IMR-90 (cell line): Measurements from ENCODE around the gene GPI. TPM values are rescaled to one million over a fixed set of nuclear protein-coding genes. Genes with fewer than 3 reads are reported as not detected.

Experiments used
- ATAC-seq: fragments of 200-7000 bp; cut with Tn5 transposase; 2 replicates; pipeline ENCODE4 v1.9.1; 2020; ENCODE audit warnings: low read depth, mild to moderate bottlenecking, moderate library complexity
- Bru-seq: library from RNA; stranded (reverse); fragments of 400-500 nt; gene quantifications from one replicate; lab custom pipeline; 2021; lab: Mats Ljungman, UMichigan
- BruChase-seq, 2 experiments: library from RNA; stranded (reverse); fragments of 400-500 nt; gene quantifications; one replicate each; lab custom pipeline; 2021; lab: Mats Ljungman, UMichigan
- BruUV-seq: library from RNA; stranded (reverse); fragments of 400-500 nt; replicated peaks from 2 replicates; lab custom pipeline; 2021; lab: Mats Ljungman, UMichigan
- CTCF ChIA-PET: fragments of 300-600 bp; formaldehyde crosslinking; extraction: SDS; loops from one replicate; lab custom pipeline; 2021; ENCODE audit warnings: antibody characterized with exemption; lab: Yijun Ruan, JAX
- POLR2A ChIA-PET: fragments of 300-600 bp; sonication (Branson Sonifier 250); formaldehyde crosslinking; loops from one replicate; lab custom pipeline; 2022; ENCODE audit warnings: antibody characterized with exemption; ENCODE audit not compliant: unreplicated experiment; lab: Charles Lee
- DNase-seq: peaks from one replicate; pipeline ENCODE4 v3.0.0; 2013
- H2AFZ ChIP-seq: replicated peaks from 2 replicates; pipeline ENCODE3; 2013; ENCODE audit warnings: low read length, mild to moderate bottlenecking; ENCODE audit not compliant: poor library complexity
- H2AK5ac ChIP-seq: 2 replicates; pipeline ENCODE4 v1.6.1; 2013; ENCODE audit warnings: low read depth, low read length, inconsistent platforms
- H2AK9ac ChIP-seq: replicated peaks from 2 replicates; pipeline ENCODE3; 2013; ENCODE audit warnings: mild to moderate bottlenecking, low read depth, low read length, moderate library complexity; ENCODE audit not compliant: poor library complexity
- H2BK120ac ChIP-seq: 2 replicates; pipeline ENCODE4 v1.6.1; 2013; ENCODE audit warnings: low read depth, low read length, inconsistent platforms
- H2BK15ac ChIP-seq: 3 replicates; pipeline ENCODE4 v1.6.1; 2013; ENCODE audit warnings: low read depth, low read length, inconsistent platforms
- H2BK20ac ChIP-seq: 2 replicates; pipeline ENCODE4 v1.6.1; 2013; ENCODE audit warnings: low read depth, mild to moderate bottlenecking, inconsistent platforms, low read length, moderate library complexity
- H2BK5ac ChIP-seq: 2 replicates; pipeline ENCODE4 v1.6.1; 2013; ENCODE audit warnings: mild to moderate bottlenecking, low read depth, low read length, inconsistent platforms; ENCODE audit not compliant: poor library complexity, severe bottlenecking
- H3K14ac ChIP-seq: replicated peaks from 2 replicates; pipeline ENCODE4 v1.6.1; 2013; ENCODE audit warnings: low read depth, low read length, inconsistent platforms
- H3K18ac ChIP-seq: 2 replicates; pipeline ENCODE4 v1.6.1; 2013; ENCODE audit warnings: low read depth, low read length, control low read depth
- H3K23ac ChIP-seq: 2 replicates; pipeline ENCODE4 v1.6.1; 2013; ENCODE audit warnings: low read depth, low read length, inconsistent platforms
- H3K27ac ChIP-seq: 2 replicates; pipeline ENCODE4 v1.5.1; 2013; ENCODE audit warnings: mild to moderate bottlenecking, control low read depth, low read length; ENCODE audit not compliant: insufficient read depth
- H3K27me3 ChIP-seq: 2 replicates; pipeline ENCODE4 v1.6.1; 2013; ENCODE audit warnings: low read length; ENCODE audit not compliant: control insufficient read depth, insufficient read depth
- H3K36me3 ChIP-seq: 2 replicates; pipeline ENCODE4 v1.6.1; 2013; ENCODE audit warnings: low read length, mixed read lengths; ENCODE audit not compliant: control insufficient read depth, insufficient read depth
- H3K4ac ChIP-seq: 2 replicates; pipeline ENCODE4 v1.6.1; 2013; ENCODE audit warnings: low read depth, low read length, inconsistent platforms
- H3K4me1 ChIP-seq: 2 replicates; pipeline ENCODE4 v1.6.1; 2013; ENCODE audit warnings: low read length, mixed read lengths; ENCODE audit not compliant: control insufficient read depth, insufficient read depth
- H3K4me2 ChIP-seq: 2 replicates; pipeline ENCODE4 v1.6.1; 2013; ENCODE audit warnings: low read depth, mild to moderate bottlenecking, control low read depth, low read length, moderate library complexity
- H3K4me3 ChIP-seq: 2 replicates; pipeline ENCODE4 v1.5.1; 2013; ENCODE audit warnings: low read depth, mild to moderate bottlenecking, control low read depth, low read length, moderate library complexity; ENCODE audit not compliant: insufficient read depth
- H3K56ac ChIP-seq: 2 replicates; pipeline ENCODE4 v1.6.1; 2013; ENCODE audit warnings: low read length, inconsistent platforms; ENCODE audit not compliant: insufficient read depth; ENCODE audit errors: extremely low read depth
- H3K79me1 ChIP-seq, 2 experiments: 2 replicates each; pipeline ENCODE4 v1.6.1; 2013; ENCODE audit warnings: low read length in 2 of 2, inconsistent platforms in 1 of 2, low read depth in 1 of 2
- H3K9ac ChIP-seq: 2 replicates; pipeline ENCODE4 v1.6.1; 2013; ENCODE audit warnings: low read depth, low read length, control low read depth
- H3K9me1 ChIP-seq: 2 replicates; pipeline ENCODE4 v1.6.1; 2013; ENCODE audit warnings: low read length, inconsistent platforms; ENCODE audit not compliant: insufficient read depth
- H3K9me3 ChIP-seq: 2 replicates; pipeline ENCODE4 v1.6.1; 2013; ENCODE audit warnings: low read length; ENCODE audit not compliant: control insufficient read depth, insufficient read depth
- H4K20me1 ChIP-seq: 2 replicates; pipeline ENCODE4 v1.6.1; 2013; ENCODE audit warnings: low read length, inconsistent platforms; ENCODE audit not compliant: insufficient read depth
- H4K5ac ChIP-seq: 2 replicates; pipeline ENCODE4 v1.6.1; 2013; ENCODE audit warnings: mild to moderate bottlenecking, low read depth, low read length, control low read depth
- H4K8ac ChIP-seq, 2 experiments: 2 replicates each; pipeline ENCODE4 v1.6.1; 2013; ENCODE audit warnings: low read depth in 2 of 2, low read length in 2 of 2, control low read depth in 1 of 2, inconsistent platforms in 1 of 2
- H4K91ac ChIP-seq: 2 replicates; pipeline ENCODE4 v1.6.1; 2013; ENCODE audit warnings: low read depth, low read length, inconsistent platforms; ENCODE audit not compliant: insufficient read depth
- BHLHE40 ChIP-seq: fragments of 150-350 bp; IDR thresholded peaks from 2 replicates; pipeline ENCODE4 v1.6.1; 2016; ENCODE audit warnings: mild to moderate bottlenecking, low read depth, low read length
- CEBPB ChIP-seq: IDR thresholded peaks from 2 replicates; pipeline ENCODE4 v1.6.1; 2012; ENCODE audit warnings: low read depth, low read length, improper control_type of control experiment
- CHD1 ChIP-seq: IDR thresholded peaks from 2 replicates; pipeline ENCODE4 v1.6.1; 2012; ENCODE audit warnings: low read depth, low read length, improper control_type of control experiment
- FOS ChIP-seq: fragments of 150-350 bp; IDR thresholded peaks from 2 replicates; pipeline ENCODE4 v1.6.1; 2016; ENCODE audit warnings: low read depth, low read length
- MAFK ChIP-seq: IDR thresholded peaks from 2 replicates; pipeline ENCODE4 v1.6.1; 2012; ENCODE audit warnings: low read depth, low read length, improper control_type of control experiment
- MAZ ChIP-seq: IDR thresholded peaks from 2 replicates; pipeline ENCODE4 v1.6.1; 2012; ENCODE audit warnings: low read depth, mild to moderate bottlenecking, low read length, improper control_type of control experiment, moderate library complexity, borderline replicate concordance
- MXI1 ChIP-seq: IDR thresholded peaks from 2 replicates; pipeline ENCODE4 v1.6.1; 2012; ENCODE audit warnings: low read depth, mild to moderate bottlenecking, low read length, moderate library complexity, borderline replicate concordance
- NFE2L2 ChIP-seq: fragments of 150-350 bp; IDR thresholded peaks from 2 replicates; pipeline ENCODE4 v1.6.1; 2016; ENCODE audit warnings: low read depth, mild to moderate bottlenecking, low read length
- POLR2A ChIP-seq: IDR thresholded peaks from 2 replicates; pipeline ENCODE4 v1.6.1; 2012; ENCODE audit warnings: mild to moderate bottlenecking, low read depth, low read length
- RAD21 ChIP-seq: IDR thresholded peaks from 2 replicates; pipeline ENCODE4 v1.6.1; 2012; ENCODE audit warnings: low read length, improper control_type of control experiment
- RFX5 ChIP-seq: IDR thresholded peaks from 2 replicates; pipeline ENCODE4 v1.8.0; 2012; ENCODE audit warnings: low read depth, mild to moderate bottlenecking, low read length, moderate library complexity
- SMC3 ChIP-seq: fragments of 150-350 bp; IDR thresholded peaks from 2 replicates; pipeline ENCODE4 v1.6.1; 2016; ENCODE audit warnings: low read depth, mild to moderate bottlenecking, antibody characterized with exemption, low read length, moderate library complexity
- WGBS, 2 experiments: methylation state at CpG; one replicate each; pipeline versions ENCODE4 v1.1.5 to v1.1.7; 2013; ENCODE audit warnings: missing lambda C conversion rate in 2 of 2; ENCODE audit not compliant: insufficient read length in 1 of 2; ENCODE audit errors: extremely low coverage in 2 of 2; 5-methylcytosine and 5-hydroxymethylcytosine counted together
- dilution Hi-C: fragments of 300-500 bp; cut with HindIII; formaldehyde crosslinking; loops from one replicate; pipeline ENCODE4 v1.14.3; 2018; ENCODE audit warnings: low sequenced_read_pairs; ENCODE audit not compliant: unreplicated experiment
- in situ Hi-C: fragments of 300-500 bp; cut with MboI; formaldehyde crosslinking; loops from 3 replicates; pipeline ENCODE4 v1.14.3; 2019; ENCODE audit warnings: low sequenced_read_pairs, inconsistent platforms, mixed read lengths
- intact Hi-C: fragments of 100-400 bp; cut with micrococcal nuclease; formaldehyde crosslinking; loops from 2 replicates; pipeline ENCODE4 v1.10.0; 2022
- long read RNA-seq: library from polyadenylated mRNA; unstranded; transcript quantifications from one replicate; pipeline ENCODE4 v2.0.0, GENCODE V29; 2021; ENCODE audit not compliant: unreplicated experiment
- polyA plus RNA-seq, 3 experiments: library from polyadenylated mRNA; depleted of rRNA; stranded (reverse); fragments of >200 nt; gene quantifications; 2 replicates each; pipeline ENCODE4 v1.2.3, GENCODE V29; 2012; ENCODE audit warnings: low replicate concordance in 1 of 3
- total RNA-seq: library from RNA; depleted of rRNA; stranded (reverse); fragments of >200 nt; gene quantifications from 2 replicates; pipeline ENCODE4 v1.2.3, GENCODE V29; 2012; rRNA removed
- TF ChIP-seq, protein P1 (sequence below): conservative IDR thresholded peaks from 2 replicates; pipeline ENCODE4 v1.5.1; 2012; ENCODE audit warnings: mild to moderate bottlenecking, low read depth, low read length, improper control_type of control experiment
- TF ChIP-seq, protein P2 (sequence below): fragments of 150-350 bp; IDR thresholded peaks from 2 replicates; pipeline ENCODE4 v1.6.1; 2017; ENCODE audit warnings: mild to moderate bottlenecking, antibody characterized with exemption, low read length, low read depth

GPI gene
- 142 and 147 TPM in 2 replicates for total RNA-seq
- polyA plus RNA-seq (2012; rRNA removed): 239 and 245 TPM in 2 replicates
- polyA plus RNA-seq (2012; cell fraction: cytosol; rRNA removed): 215 and 276 TPM in 2 replicates
- polyA plus RNA-seq (2012; cell fraction: nucleus; rRNA removed; ENCODE audit: low replicate concordance): 155 and 257 TPM in 2 replicates
- percentile 80 among the genes with signal in this experiment for Bru-seq, nascent RNA
- percentile 90 among the genes with signal in this experiment for BruChase-seq, experiment 1, labeled RNA remaining after a 6-hour chase
- BruChase-seq, experiment 2, labeled RNA remaining after a 2-hour chase: percentile 90 among the genes with signal in this experiment
- long read RNA-seq, full-length matches to known transcripts: 175 of 222 reads
- long read RNA-seq, partial matches to known transcripts: 29 of 222 reads
- long read RNA-seq, other reads (novel, unspliced or antisense): 18 of 222 reads

DNA sequence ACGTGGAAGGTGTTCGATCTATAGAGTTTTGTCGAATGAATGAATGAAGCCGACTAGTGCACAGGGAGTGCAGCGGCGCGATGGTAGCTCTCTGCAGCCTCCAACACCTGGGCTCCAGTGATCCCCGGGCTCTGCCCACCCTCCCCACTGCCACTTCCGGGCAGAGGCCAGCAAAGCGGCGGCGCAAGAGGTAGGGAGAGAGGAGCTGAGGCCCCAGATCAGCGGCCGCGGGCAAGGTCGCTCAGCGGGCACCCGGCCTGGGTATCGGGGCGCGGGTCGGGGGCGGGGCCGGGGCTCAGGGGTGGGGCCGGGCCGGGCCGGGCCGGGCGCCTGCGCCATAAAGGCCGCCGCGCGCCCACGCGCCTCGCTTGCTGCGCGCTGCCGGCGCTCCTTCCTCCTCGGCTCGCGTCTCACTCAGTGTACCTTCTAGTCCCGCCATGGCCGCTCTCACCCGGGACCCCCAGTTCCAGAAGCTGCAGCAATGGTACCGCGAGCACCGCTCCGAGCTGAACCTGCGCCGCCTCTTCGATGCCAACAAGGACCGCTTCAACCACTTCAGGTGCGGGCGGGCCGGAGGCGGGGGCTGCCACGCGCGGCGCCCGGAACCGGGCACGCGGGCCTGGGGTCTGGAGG is at the start of gene GPI:
TSS of gene GPI (plus strand) at position 367 of the 633 bp plus-strand sequence. CDS start at position 438, 71 bp downstream.
- Histone ChIP-seq H3K4me2 (peak within 1 kb of the TSS; percentile 96), H3K27me3 (no peaks in the 10 kb centered on the region), H3K14ac (peak within 1 kb of the TSS; percentile 85), H2BK15ac (peak within 1 kb of the TSS; percentile 47; the same call in 2 of the 3 replicates), H4K5ac (peak within 1 kb of the TSS; percentile 71), H3K18ac (peak within 1 kb of the TSS; percentile 43), H3K36me3 (peaks cover 28% of the 10 kb centered on the region), H3K56ac (peak within 1 kb of the TSS; percentile 56; the same call in 1 of the 2 replicates), H2AK5ac (peak within 1 kb of the TSS; percentile 90), H3K4ac (peak within 1 kb of the TSS; percentile 70), H2BK5ac (peak within 1 kb of the TSS; percentile 52), H3K9ac (peak within 1 kb of the TSS; percentile 97), H3K27ac (peak within 1 kb of the TSS; percentile 83), H3K79me1 (peaks cover 20 to 45% of the 10 kb centered on the region in 2 experiments), H4K91ac (peak within 1 kb of the TSS; percentile 74), H3K4me3 (peak within 1 kb of the TSS; percentile 99), H2AK9ac (peak within 1 kb of the TSS; percentile 93), H3K9me3 (no peaks in the 10 kb centered on the region), H2AFZ (peak within 1 kb of the TSS; percentile 95), H3K9me1 (peaks cover 25% of the 10 kb centered on the region), H4K20me1 (peaks cover 30% of the 10 kb centered on the region), H2BK20ac (no peak within 1 kb of the TSS), H4K8ac (peak within 1 kb of the TSS; percentile 80 to 96), H3K23ac (peak within 1 kb of the TSS; percentile 81), H3K4me1 (peaks cover 17% of the 10 kb centered on the region), H2BK120ac (peak within 1 kb of the TSS; percentile 13; the same call in 1 of the 2 replicates)
- peak; percentile 89 for ATAC-seq
- in situ Hi-C loops (no loop called here), intact Hi-C loops (loop anchor here (5.0 kb wide), 1 partner anchor 37 kb away; the partner anchor contains the start of gene PDCD2L), dilution Hi-C loops (no loop called here)
- DNase-seq: peak; percentile 24
- WGBS, 2 experiments: 0% methylated on average over 33 of the region's 67 CpGs; no CpG with 5 or more reads in 1 of the 2 experiments
- no TSS peak for BruUV-seq
- POLR2A ChIA-PET: no interaction called here
- TF ChIP-seq RFX5 (no peak), POLR2A (peak; percentile 61; the same call in 1 of the 2 replicates), NFE2L2 (no peak), MXI1 (peak; percentile 43; the same call in 1 of the 2 replicates), CEBPB (no peak), CHD1 (no peak), MAFK (no peak), SMC3 (no peak), MAZ (no peak), BHLHE40 (no peak), FOS (no peak), RAD21 (no peak)
- TF ChIP-seq, protein P1, sequence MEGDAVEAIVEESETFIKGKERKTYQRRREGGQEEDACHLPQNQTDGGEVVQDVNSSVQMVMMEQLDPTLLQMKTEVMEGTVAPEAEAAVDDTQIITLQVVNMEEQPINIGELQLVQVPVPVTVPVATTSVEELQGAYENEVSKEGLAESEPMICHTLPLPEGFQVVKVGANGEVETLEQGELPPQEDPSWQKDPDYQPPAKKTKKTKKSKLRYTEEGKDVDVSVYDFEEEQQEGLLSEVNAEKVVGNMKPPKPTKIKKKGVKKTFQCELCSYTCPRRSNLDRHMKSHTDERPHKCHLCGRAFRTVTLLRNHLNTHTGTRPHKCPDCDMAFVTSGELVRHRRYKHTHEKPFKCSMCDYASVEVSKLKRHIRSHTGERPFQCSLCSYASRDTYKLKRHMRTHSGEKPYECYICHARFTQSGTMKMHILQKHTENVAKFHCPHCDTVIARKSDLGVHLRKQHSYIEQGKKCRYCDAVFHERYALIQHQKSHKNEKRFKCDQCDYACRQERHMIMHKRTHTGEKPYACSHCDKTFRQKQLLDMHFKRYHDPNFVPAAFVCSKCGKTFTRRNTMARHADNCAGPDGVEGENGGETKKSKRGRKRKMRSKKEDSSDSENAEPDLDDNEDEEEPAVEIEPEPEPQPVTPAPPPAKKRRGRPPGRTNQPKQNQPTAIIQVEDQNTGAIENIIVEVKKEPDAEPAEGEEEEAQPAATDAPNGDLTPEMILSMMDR: no peak
- TF ChIP-seq, protein P2, sequence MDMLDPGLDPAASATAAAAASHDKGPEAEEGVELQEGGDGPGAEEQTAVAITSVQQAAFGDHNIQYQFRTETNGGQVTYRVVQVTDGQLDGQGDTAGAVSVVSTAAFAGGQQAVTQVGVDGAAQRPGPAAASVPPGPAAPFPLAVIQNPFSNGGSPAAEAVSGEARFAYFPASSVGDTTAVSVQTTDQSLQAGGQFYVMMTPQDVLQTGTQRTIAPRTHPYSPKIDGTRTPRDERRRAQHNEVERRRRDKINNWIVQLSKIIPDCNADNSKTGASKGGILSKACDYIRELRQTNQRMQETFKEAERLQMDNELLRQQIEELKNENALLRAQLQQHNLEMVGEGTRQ: no peak
- CTCF ChIA-PET: no interaction called here
